MM.1S (cell line): Measurements from ENCODE around the gene CCNA1.
A peak's percentile ranks its signal among the peaks of the same experiment; 100 is the strongest.

Source experiments
- DNase-seq: peaks from one replicate; pipeline ENCODE4 v3.0.0-alpha.2; 2015
- H2AFZ ChIP-seq: fragments of 300-600 bp; sonication (generic); 2 replicates; pipeline ENCODE4 v1.6.0; 2016; ENCODE audit warnings: antibody characterized with exemption, low read length
- H3F3A ChIP-seq: fragments of 300-600 bp; sonication (generic); 2 replicates; pipeline ENCODE4 v1.6.1; 2016; ENCODE audit warnings: mild to moderate bottlenecking, antibody characterized with exemption, low read length, moderate library complexity, mixed read lengths; ENCODE audit not compliant: insufficient read depth
- H3K27ac ChIP-seq: fragments of 300-600 bp; sonication (generic); 2 replicates; pipeline ENCODE4 v1.5.1; 2016; ENCODE audit warnings: mild to moderate bottlenecking, low read length
- H3K27me3 ChIP-seq: fragments of 300-600 bp; sonication (generic); replicated peaks from 2 replicates; pipeline ENCODE4 v1.6.0; 2016; ENCODE audit warnings: low read length; ENCODE audit not compliant: insufficient read depth
- H3K36me3 ChIP-seq: fragments of 300-600 bp; sonication (generic); replicated peaks from 2 replicates; pipeline ENCODE4 v1.6.1; 2016; ENCODE audit warnings: mild to moderate bottlenecking, low read length, mixed read lengths; ENCODE audit not compliant: insufficient read depth
- H3K4me1 ChIP-seq: fragments of 300-600 bp; sonication (generic); 2 replicates; pipeline ENCODE4 v1.6.1; 2016; ENCODE audit warnings: low read length, mixed read lengths
- H3K4me2 ChIP-seq: fragments of 300-600 bp; sonication (generic); 2 replicates; pipeline ENCODE4 v1.6.0; 2016; ENCODE audit warnings: low read depth, low read length
- H3K4me3 ChIP-seq: fragments of 300-600 bp; sonication (generic); 2 replicates; pipeline ENCODE4 v1.5.1; 2016; ENCODE audit warnings: low read length, mixed read lengths
- H3K79me2 ChIP-seq: fragments of 300-600 bp; sonication (generic); 2 replicates; pipeline ENCODE4 v1.6.1; 2016; ENCODE audit warnings: mixed run types, low read length, mixed read lengths
- H3K9ac ChIP-seq: fragments of 300-600 bp; sonication (generic); 2 replicates; pipeline ENCODE4 v1.6.1; 2016; ENCODE audit warnings: low read length, mixed read lengths
- H3K9me2 ChIP-seq: fragments of 300-600 bp; sonication (generic); replicated peaks from 2 replicates; pipeline ENCODE4 v1.6.1; 2016; ENCODE audit warnings: mild to moderate bottlenecking, low read length, mixed read lengths; ENCODE audit not compliant: insufficient read depth
- H3K9me3 ChIP-seq: fragments of 300-600 bp; sonication (generic); replicated peaks from 2 replicates; pipeline ENCODE4 v1.6.1; 2016; ENCODE audit warnings: mild to moderate bottlenecking, low read length, mixed read lengths; ENCODE audit not compliant: insufficient read depth
- H4K20me1 ChIP-seq: fragments of 300-600 bp; sonication (generic); 2 replicates; pipeline ENCODE4 v1.6.1; 2016; ENCODE audit warnings: mild to moderate bottlenecking, low read length, moderate library complexity, mixed read lengths; ENCODE audit not compliant: insufficient read depth
- CTCF ChIP-seq: fragments of 300-600 bp; sonication (generic); IDR thresholded peaks from 2 replicates; pipeline ENCODE4 v1.5.1; 2016; ENCODE audit warnings: antibody characterized with exemption, low read length, mixed read lengths
- EZH2 ChIP-seq: fragments of 300-600 bp; sonication (generic); optimal IDR thresholded peaks from 2 replicates; pipeline ENCODE3; 2017; ENCODE audit warnings: low read depth, mild to moderate bottlenecking, antibody characterized with exemption, low read length, mixed read lengths
- EZH2phosphoT487 ChIP-seq: fragments of 300-600 bp; sonication (generic); IDR thresholded peaks from 2 replicates; pipeline ENCODE4 v1.6.1; 2018; ENCODE audit warnings: antibody characterized with exemption, low read length

CCNA1 gene

DNA sequence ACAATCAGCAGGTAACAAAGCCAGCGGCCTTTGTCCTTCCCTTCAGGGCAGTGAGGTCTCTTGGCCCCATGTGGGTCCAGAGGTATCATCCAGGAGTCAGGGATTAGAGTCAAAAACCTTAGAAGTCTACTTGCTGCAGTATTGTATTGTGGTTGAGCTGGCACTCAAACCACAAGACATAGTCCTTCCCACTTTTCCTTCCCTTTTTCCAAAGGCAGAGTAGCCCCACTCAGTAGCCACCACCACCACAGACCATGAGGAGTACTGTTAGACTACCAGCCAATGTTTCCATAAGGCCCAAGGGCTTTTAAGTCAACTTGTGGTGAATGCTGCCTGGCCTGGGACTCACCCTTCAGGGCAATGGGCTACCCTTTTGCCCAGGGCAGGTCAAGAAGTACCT, 27.1 kb upstream of the CCNA1 start:
- no peaks in the 10 kb centered on the region for H3K9me2 ChIP-seq
- no peaks in the 10 kb centered on the region for H3K36me3 ChIP-seq
- no peak for TF ChIP-seq EZH2phosphoT487
- TF ChIP-seq CTCF: no peak
- no peak for TF ChIP-seq EZH2
- no peaks in the 10 kb centered on the region for H3K4me1 ChIP-seq
- no peaks in the 10 kb centered on the region for H3K9me3 ChIP-seq
- no peaks in the 10 kb centered on the region for H3K27me3 ChIP-seq
- H3F3A ChIP-seq: no peaks in the 10 kb centered on the region
- DNase-seq: no peak
- H3K4me2 ChIP-seq: no peak overlapping the region
- H3K9ac ChIP-seq: no peak overlapping the region
- no peak overlapping the region for H2AFZ ChIP-seq
- H3K79me2 ChIP-seq: no peaks in the 10 kb centered on the region
- H3K27ac ChIP-seq: no peak overlapping the region
- H3K4me3 ChIP-seq: no peak overlapping the region
- H4K20me1 ChIP-seq: no peaks in the 10 kb centered on the region

- Histone ChIP-seq H3K79me2 (no peaks in the 10 kb centered on the region), H3K4me1 (peaks cover 10% of the 10 kb centered on the region; the same call in 1 of the 2 replicates), H3K9me2 (no peaks in the 10 kb centered on the region), H3F3A (peaks cover 7% of the 10 kb centered on the region), H2AFZ (no peak overlapping the region), H4K20me1 (no peaks in the 10 kb centered on the region), H3K4me3 (no peak overlapping the region), H3K36me3 (no peaks in the 10 kb centered on the region), H3K4me2 (no peak overlapping the region), H3K27ac (no peak overlapping the region), H3K9me3 (no peaks in the 10 kb centered on the region), H3K27me3 (no peaks in the 10 kb centered on the region), H3K9ac (no peak overlapping the region)
- DNase-seq: no peak
- TF ChIP-seq CTCF (no peak), EZH2phosphoT487 (no peak), EZH2 (no peak)
Observed at GRCh38 chr13:36412736-36413135, 19.6 kb upstream of the CCNA1 start.

DNA sequence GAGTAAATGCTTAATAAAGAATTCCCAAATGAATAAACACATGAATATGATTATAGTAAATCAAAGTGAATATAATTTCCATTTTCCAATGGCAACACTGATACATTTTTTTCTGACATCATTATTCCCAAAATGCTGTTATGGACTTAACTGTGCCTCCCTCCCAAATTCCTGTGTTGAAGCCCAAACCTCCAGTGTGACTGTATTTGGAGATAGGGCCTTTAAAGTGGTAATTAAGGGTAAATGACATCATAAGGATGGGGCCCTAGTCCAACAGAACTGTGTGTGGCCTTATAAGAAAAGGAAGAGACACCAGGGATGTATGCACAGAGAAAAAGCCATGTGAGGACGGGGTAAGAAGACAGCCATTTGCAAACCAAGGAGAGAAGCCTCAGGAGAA, 19.1 kb upstream of the CCNA1 start:
- H3K4me3 ChIP-seq: no peak overlapping the region
- no peaks in the 10 kb centered on the region for H3K36me3 ChIP-seq
- peaks cover 10% of the 10 kb centered on the region for H3F3A ChIP-seq
- no peak overlapping the region for H3K27ac ChIP-seq
- no peaks in the 10 kb centered on the region for H3K27me3 ChIP-seq
- no peaks in the 10 kb centered on the region for H3K9me3 ChIP-seq
- H3K4me1 ChIP-seq: peaks cover 10% of the 10 kb centered on the region; the same call in 1 of the 2 replicates
- no peaks in the 10 kb centered on the region for H4K20me1 ChIP-seq
- no peak overlapping the region for H3K9ac ChIP-seq
- no peak for DNase-seq
- H3K9me2 ChIP-seq: no peaks in the 10 kb centered on the region
- TF ChIP-seq CTCF (no peak), EZH2 (no peak), EZH2phosphoT487 (no peak)
- H3K4me2 ChIP-seq: no peak overlapping the region
- no peak overlapping the region for H2AFZ ChIP-seq
- no peaks in the 10 kb centered on the region for H3K79me2 ChIP-seq

GRCh38 chr13:36414461-36414860, 17.8 kb upstream of the CCNA1 start:
- TF ChIP-seq CTCF (no peak), EZH2phosphoT487 (no peak), EZH2 (no peak)
- Histone ChIP-seq H3K79me2 (no peaks in the 10 kb centered on the region), H3K27ac (peak overlapping the region; percentile 61; the same call in 1 of the 2 replicates), H3F3A (peaks cover 10% of the 10 kb centered on the region), H2AFZ (no peak overlapping the region), H3K4me1 (peaks cover 14% of the 10 kb centered on the region), H3K27me3 (no peaks in the 10 kb centered on the region), H3K4me3 (no peak overlapping the region), H3K9me3 (no peaks in the 10 kb centered on the region), H4K20me1 (no peaks in the 10 kb centered on the region), H3K4me2 (peak overlapping the region; percentile 27; the same call in 1 of the 2 replicates), H3K36me3 (no peaks in the 10 kb centered on the region), H3K9ac (no peak overlapping the region), H3K9me2 (no peaks in the 10 kb centered on the region)
- DNase-seq: peak; percentile 70
